Fibroblast of pulmonary artery (primary cell): ENCODE results near the gene CCDC13.

ENCODE experiments used
- DNase-seq: peaks from one replicate; pipeline ENCODE4 v3.0.0-alpha.2; 2010; ENCODE audit warnings: low read depth
- H3K4me3 ChIP-seq: replicated peaks from 2 replicates; pipeline ENCODE4 v1.5.1; 2011; ENCODE audit warnings: low read depth, mild to moderate bottlenecking, control low read depth, low read length, moderate library complexity
- TF ChIP-seq, protein P1 (sequence below): IDR thresholded peaks from 2 replicates; pipeline ENCODE4 v1.5.1; 2011; ENCODE audit warnings: mild to moderate bottlenecking, control low read depth, low read length, inconsistent platforms; ENCODE audit errors: missing control alignments

The CCDC13 gene

DNA sequence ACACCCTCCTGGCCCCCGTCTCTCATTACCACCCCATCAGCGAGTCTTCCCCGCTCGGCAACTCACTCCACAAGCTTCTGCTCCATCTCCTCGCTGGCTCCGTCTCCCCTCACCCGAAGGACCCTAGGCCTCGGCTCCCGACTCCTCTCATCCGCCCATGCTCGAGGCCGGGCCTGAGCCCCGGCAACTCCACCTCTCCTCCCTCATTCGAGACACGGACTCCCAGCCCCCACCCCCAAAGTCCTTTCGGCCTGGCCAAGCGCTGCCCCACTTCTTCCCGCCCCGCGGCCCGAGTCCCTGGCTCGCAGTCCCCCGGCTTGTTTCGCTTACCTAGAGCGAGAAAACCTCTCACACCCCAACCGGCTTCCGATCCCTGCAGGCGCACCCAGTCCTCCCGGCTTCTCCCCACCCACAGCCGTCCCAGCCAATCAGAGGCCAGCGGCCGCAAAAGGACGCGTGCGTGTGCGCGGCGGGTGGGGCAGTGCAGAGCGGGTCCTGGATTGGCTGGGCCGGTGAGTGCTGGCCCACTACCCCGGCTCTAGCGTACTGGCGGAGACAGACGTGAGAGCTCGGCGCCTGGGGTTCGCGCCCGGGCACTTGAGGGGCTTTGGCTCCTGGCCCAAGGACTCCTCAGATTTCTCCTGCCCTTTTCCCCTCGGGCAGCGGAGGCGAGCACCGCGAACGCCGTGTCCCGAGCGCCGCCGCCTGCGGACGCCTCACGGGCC is 31.2 kb upstream of the CCDC13 start, which contains the start of gene HIGD1A:
Gene HIGD1A, minus strand, starts transcription at position 385 of the 725 bp plus-strand sequence. CDS start 10,237 bp downstream, outside the sequence.
- TF ChIP-seq, protein P1, sequence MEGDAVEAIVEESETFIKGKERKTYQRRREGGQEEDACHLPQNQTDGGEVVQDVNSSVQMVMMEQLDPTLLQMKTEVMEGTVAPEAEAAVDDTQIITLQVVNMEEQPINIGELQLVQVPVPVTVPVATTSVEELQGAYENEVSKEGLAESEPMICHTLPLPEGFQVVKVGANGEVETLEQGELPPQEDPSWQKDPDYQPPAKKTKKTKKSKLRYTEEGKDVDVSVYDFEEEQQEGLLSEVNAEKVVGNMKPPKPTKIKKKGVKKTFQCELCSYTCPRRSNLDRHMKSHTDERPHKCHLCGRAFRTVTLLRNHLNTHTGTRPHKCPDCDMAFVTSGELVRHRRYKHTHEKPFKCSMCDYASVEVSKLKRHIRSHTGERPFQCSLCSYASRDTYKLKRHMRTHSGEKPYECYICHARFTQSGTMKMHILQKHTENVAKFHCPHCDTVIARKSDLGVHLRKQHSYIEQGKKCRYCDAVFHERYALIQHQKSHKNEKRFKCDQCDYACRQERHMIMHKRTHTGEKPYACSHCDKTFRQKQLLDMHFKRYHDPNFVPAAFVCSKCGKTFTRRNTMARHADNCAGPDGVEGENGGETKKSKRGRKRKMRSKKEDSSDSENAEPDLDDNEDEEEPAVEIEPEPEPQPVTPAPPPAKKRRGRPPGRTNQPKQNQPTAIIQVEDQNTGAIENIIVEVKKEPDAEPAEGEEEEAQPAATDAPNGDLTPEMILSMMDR, result no peak
- H3K4me3 ChIP-seq, result peak within 1 kb of the TSS; percentile 72
- DNase-seq, result peak; percentile 94

DNA sequence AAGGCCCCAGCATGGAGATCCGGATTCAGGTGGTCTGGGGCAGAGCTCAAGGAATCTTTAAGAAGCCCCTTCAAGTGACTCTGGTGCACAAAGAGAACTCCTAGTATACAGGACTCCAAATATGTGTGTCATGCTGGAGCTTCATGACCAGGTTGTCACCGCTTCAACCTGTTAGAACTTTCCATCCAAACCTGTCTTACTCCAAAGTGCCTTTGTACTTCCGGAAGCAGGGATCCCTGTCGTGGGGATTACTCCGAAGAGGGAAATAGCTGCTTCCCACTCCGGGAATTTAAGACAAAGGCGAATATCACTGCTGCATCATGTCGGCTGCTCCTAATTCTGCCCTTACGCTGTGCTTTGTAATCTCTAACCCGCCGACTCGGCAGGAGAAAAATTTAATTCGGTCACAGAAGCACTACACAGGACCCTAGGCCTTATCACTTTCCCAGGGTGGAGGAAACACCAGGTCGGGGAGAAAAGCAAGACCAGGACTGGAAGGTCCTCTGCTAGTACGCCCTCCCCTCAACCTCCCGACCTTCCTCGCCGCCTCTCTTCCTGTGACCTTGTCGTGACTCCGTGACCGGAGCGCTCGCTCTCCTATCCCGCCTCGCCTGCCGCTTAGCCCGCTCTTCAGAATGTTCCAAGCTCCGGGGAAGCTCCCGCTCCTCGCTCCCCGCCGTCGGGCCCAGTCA is 30.5 kb upstream of the CCDC13 start:
- peak; percentile 28 for DNase-seq
- peak overlapping the region; percentile 72 for H3K4me3 ChIP-seq
- TF ChIP-seq, protein P1, result no peak

DNA sequence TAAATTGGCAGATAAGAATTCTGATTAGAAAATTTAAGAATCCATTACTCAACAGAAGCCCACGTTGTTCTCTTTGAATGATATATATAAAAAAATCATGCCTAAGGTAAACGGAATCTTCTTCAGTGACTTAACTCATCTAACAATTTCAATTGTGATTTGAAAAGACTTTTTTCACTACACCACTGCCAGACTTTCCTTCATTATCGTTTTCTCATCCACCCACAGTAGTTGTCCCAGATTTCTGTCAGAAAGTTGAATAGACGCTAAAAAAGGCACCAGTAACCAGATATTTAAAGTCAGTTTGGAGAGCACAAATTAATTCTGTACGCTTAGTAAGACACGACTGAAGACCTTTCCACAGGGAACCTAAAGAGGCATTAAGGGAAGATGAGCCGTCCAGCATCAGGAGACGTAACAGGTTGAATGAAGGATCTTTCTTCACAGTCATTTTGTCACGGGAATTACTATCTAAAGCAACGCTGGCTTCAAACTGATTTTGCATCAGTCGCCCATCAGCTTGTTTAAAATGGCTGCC is 29.9 kb upstream of the CCDC13 start:
- peak overlapping the region; percentile 72 for H3K4me3 ChIP-seq
- no peak for DNase-seq
- TF ChIP-seq, protein P1, result no peak

DNA sequence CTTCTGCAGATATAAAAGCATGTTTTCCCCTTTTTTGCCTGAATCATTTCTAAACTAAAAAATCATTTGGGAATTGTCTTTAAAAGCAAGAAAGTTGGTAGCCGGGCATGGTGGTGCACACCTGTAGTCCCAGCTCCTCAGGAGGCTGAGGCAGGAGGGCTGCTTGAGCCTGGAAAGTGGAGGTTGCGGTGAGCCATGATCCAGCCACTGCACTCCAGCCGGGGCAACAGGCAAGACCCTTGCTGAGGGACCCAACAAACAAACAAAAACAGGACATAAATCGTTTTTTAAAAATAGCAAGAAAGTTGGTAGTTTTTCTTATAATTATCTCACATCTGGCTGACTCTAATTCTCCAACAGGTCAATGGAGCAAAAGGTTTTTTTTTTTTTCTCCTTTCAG is 28.7 kb upstream of the CCDC13 start:
- TF ChIP-seq, protein P1, result no peak
- H3K4me3 ChIP-seq, result no peak overlapping the region
- DNase-seq, result no peak

DNA sequence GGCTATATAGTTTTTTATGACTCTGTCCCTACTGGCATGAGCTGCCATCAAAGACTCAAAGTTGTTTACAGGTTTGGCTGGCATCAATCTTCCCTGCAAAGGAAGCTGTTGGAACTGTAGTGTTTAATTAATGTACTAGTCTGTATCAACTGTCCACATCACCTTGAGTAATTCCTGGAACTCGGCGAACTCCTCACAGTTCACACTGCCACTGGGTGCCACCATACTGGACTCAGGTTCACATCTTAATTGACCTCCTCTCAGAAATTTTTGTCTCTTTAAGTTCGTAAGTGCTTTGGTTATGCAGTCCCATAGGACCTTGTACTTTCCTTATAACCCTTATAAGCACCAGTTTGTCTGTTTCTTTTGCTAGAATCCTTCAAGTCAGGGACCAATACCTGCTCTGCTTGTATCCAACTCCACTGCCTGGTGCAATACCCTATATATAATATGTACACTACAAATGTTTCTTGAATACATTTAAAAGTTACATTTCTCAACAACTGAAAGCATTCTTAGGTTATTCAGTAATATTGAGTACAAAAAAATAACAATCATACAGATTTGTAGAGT is 28.1 kb upstream of the CCDC13 start:
- H3K4me3 ChIP-seq, result no peak overlapping the region
- no peak for DNase-seq
- TF ChIP-seq, protein P1, result no peak

DNA sequence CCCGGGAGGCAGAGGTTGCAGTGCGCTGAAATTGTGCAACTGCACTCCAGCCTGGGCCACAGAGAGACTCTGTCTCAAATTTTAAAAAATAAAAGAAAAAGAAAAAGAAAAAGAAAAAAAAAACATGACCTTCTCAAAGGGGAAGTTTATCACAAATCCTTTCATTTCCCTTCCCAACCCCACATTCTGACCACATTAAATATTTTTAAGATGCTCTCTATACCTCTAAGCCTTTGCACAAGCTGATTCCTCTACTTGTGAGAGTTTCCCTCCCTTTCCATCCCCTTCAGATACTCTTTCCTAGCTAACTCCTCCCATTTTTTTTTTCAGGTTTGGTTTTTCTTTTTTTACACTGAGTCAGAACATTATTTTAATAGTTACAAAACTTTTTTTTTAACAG is 27.2 kb upstream of the CCDC13 start:
- TF ChIP-seq, protein P1, result no peak
- no peak overlapping the region for H3K4me3 ChIP-seq
- DNase-seq, result no peak
